Activated naive CD8-positive, alpha-beta T cell (primary cell): ENCODE data around the gene NTF3.

Experiments
- H3K27ac Mint-ChIP-seq: one replicate; pipeline ENCODE4 v1.8.0; 2021; ENCODE audit warnings: mixed read lengths
- H3K27me3 Mint-ChIP-seq: one replicate; pipeline ENCODE4 v1.8.0; 2021; ENCODE audit warnings: mixed read lengths
- H3K36me3 Mint-ChIP-seq: one replicate; pipeline ENCODE4 v1.8.0; 2021; ENCODE audit warnings: mixed read lengths
- H3K4me1 Mint-ChIP-seq: one replicate; pipeline ENCODE4 v1.8.0; 2021; ENCODE audit warnings: low read depth, mixed read lengths
- H3K4me3 Mint-ChIP-seq: one replicate; pipeline ENCODE4 v1.8.0; 2021; ENCODE audit warnings: mild to moderate bottlenecking, mixed read lengths
- H3K9me3 Mint-ChIP-seq: one replicate; pipeline ENCODE4 v1.8.0; 2021; ENCODE audit warnings: low read depth, mixed read lengths

NTF3 gene

GRCh38 chr12:5514016-5514415 is 82.1 kb downstream of the NTF3 start:
- Mint-ChIP-seq H3K36me3 (no peaks in the 10 kb centered on the region), H3K4me3 (no peak overlapping the region), H3K27me3 (no peaks in the 10 kb centered on the region), H3K4me1 (no peaks in the 10 kb centered on the region), H3K9me3 (no peaks in the 10 kb centered on the region), H3K27ac (no peak overlapping the region)

GRCh38 chr12:5514545-5514944 is 82.6 kb downstream of the NTF3 start:
- Mint-ChIP-seq H3K27me3 (no peaks in the 10 kb centered on the region), H3K27ac (no peak overlapping the region), H3K4me1 (no peaks in the 10 kb centered on the region), H3K9me3 (no peaks in the 10 kb centered on the region), H3K36me3 (no peaks in the 10 kb centered on the region), H3K4me3 (no peak overlapping the region)

GRCh38 chr12:5515458-5515857 is 83.5 kb downstream of the NTF3 start:
- Mint-ChIP-seq H3K27me3 (no peaks in the 10 kb centered on the region), H3K4me1 (no peaks in the 10 kb centered on the region), H3K36me3 (no peaks in the 10 kb centered on the region), H3K9me3 (no peaks in the 10 kb centered on the region), H3K27ac (no peak overlapping the region), H3K4me3 (no peak overlapping the region)

GRCh38 chr12:5516371-5517241 is 84.7 kb downstream of the NTF3 start:
- H3K27ac Mint-ChIP-seq = no peak overlapping the region
- no peaks in the 10 kb centered on the region for H3K36me3 Mint-ChIP-seq
- H3K4me1 Mint-ChIP-seq = no peaks in the 10 kb centered on the region
- H3K9me3 Mint-ChIP-seq = no peaks in the 10 kb centered on the region
- H3K27me3 Mint-ChIP-seq = no peaks in the 10 kb centered on the region
- no peak overlapping the region for H3K4me3 Mint-ChIP-seq

GRCh38 chr12:5518584-5519365 is 86.9 kb downstream of the NTF3 start:
- Mint-ChIP-seq H3K27me3 (peaks cover 1% of the 10 kb centered on the region), H3K4me3 (no peak overlapping the region), H3K27ac (no peak overlapping the region), H3K9me3 (no peaks in the 10 kb centered on the region), H3K4me1 (no peaks in the 10 kb centered on the region), H3K36me3 (no peaks in the 10 kb centered on the region)

- Mint-ChIP-seq H3K4me3 (no peak overlapping the region), H3K9me3 (no peaks in the 10 kb centered on the region), H3K4me1 (no peaks in the 10 kb centered on the region), H3K27ac (no peak overlapping the region), H3K27me3 (peaks cover 1% of the 10 kb centered on the region), H3K36me3 (no peaks in the 10 kb centered on the region)
Measured at GRCh38 chr12:5520037-5520436, 88.1 kb downstream of the NTF3 start.

GRCh38 chr12:5520831-5521230 is 88.9 kb downstream of the NTF3 start:
- no peaks in the 10 kb centered on the region for H3K36me3 Mint-ChIP-seq
- no peaks in the 10 kb centered on the region for H3K4me1 Mint-ChIP-seq
- H3K9me3 Mint-ChIP-seq = no peaks in the 10 kb centered on the region
- H3K27me3 Mint-ChIP-seq = peaks cover 1% of the 10 kb centered on the region
- H3K27ac Mint-ChIP-seq = no peak overlapping the region
- no peak overlapping the region for H3K4me3 Mint-ChIP-seq

GRCh38 chr12:5521456-5522325 is 89.8 kb downstream of the NTF3 start:
- H3K4me3 Mint-ChIP-seq = no peak overlapping the region
- peaks cover 1% of the 10 kb centered on the region for H3K27me3 Mint-ChIP-seq
- no peaks in the 10 kb centered on the region for H3K9me3 Mint-ChIP-seq
- H3K36me3 Mint-ChIP-seq = no peaks in the 10 kb centered on the region
- H3K27ac Mint-ChIP-seq = no peak overlapping the region
- no peaks in the 10 kb centered on the region for H3K4me1 Mint-ChIP-seq

- Mint-ChIP-seq H3K36me3 (no peaks in the 10 kb centered on the region), H3K4me1 (no peaks in the 10 kb centered on the region), H3K9me3 (no peaks in the 10 kb centered on the region), H3K4me3 (no peak overlapping the region), H3K27ac (no peak overlapping the region), H3K27me3 (peaks cover 1% of the 10 kb centered on the region)
Measured at GRCh38 chr12:5522432-5523335, 90.8 kb downstream of the NTF3 start.

- Mint-ChIP-seq H3K4me3 (no peak overlapping the region), H3K9me3 (no peaks in the 10 kb centered on the region), H3K4me1 (no peaks in the 10 kb centered on the region), H3K36me3 (no peaks in the 10 kb centered on the region), H3K27me3 (peaks cover 1% of the 10 kb centered on the region), H3K27ac (no peak overlapping the region)
Measured at GRCh38 chr12:5523396-5524115, 91.6 kb downstream of the NTF3 start.

GRCh38 chr12:5524116-5524768 is 92.3 kb downstream of the NTF3 start:
- Mint-ChIP-seq H3K4me3 (no peak overlapping the region), H3K9me3 (no peaks in the 10 kb centered on the region), H3K27ac (no peak overlapping the region), H3K36me3 (no peaks in the 10 kb centered on the region), H3K27me3 (peaks cover 1% of the 10 kb centered on the region), H3K4me1 (no peaks in the 10 kb centered on the region)

GRCh38 chr12:5524769-5525436 is 93.0 kb downstream of the NTF3 start:
- H3K9me3 Mint-ChIP-seq = no peaks in the 10 kb centered on the region
- H3K27ac Mint-ChIP-seq = no peak overlapping the region
- no peak overlapping the region for H3K4me3 Mint-ChIP-seq
- H3K4me1 Mint-ChIP-seq = no peaks in the 10 kb centered on the region
- peaks cover 1% of the 10 kb centered on the region for H3K27me3 Mint-ChIP-seq
- H3K36me3 Mint-ChIP-seq = no peaks in the 10 kb centered on the region
